HG02840 (cell line): Measurements from ENCODE around the gene AK5.
A peak's percentile ranks its signal among the peaks of the same experiment; 100 is the strongest.

Experiments used
- ATAC-seq: cut with Tn5 transposase; IDR thresholded peaks from one replicate; pipeline ENCODE4 v1.9.1; 2021; ENCODE audit warnings: mild to moderate bottlenecking, moderate library complexity, moderate number of reproducible peaks; ENCODE audit not compliant: unreplicated experiment, low FRiP score

AK5 gene

GRCh38 chr1:77533660-77534305 is 252.0 kb downstream of the AK5 start:
- no peak for ATAC-seq

- no peak for ATAC-seq
Measured at GRCh38 chr1:77534456-77534855, 252.6 kb downstream of the AK5 start.

GRCh38 chr1:77536813-77537212 is 255.0 kb downstream of the AK5 start:
- ATAC-seq: no peak

GRCh38 chr1:77538956-77539518 is 257.2 kb downstream of the AK5 start:
- peak; percentile 84 for ATAC-seq

GRCh38 chr1:77539519-77540142 is 257.8 kb downstream of the AK5 start:
- ATAC-seq: no peak

- no peak for ATAC-seq
Measured at GRCh38 chr1:77540501-77541161, 258.8 kb downstream of the AK5 start.

- no peak for ATAC-seq
Measured at GRCh38 chr1:77541162-77541545, 259.3 kb downstream of the AK5 start.

GRCh38 chr1:77542813-77543420 is 261.1 kb downstream of the AK5 start:
- ATAC-seq: no peak

GRCh38 chr1:77543822-77544448 is 262.1 kb downstream of the AK5 start:
- ATAC-seq: no peak

- ATAC-seq: no peak
Measured at GRCh38 chr1:77544845-77545244, 263.0 kb downstream of the AK5 start.

GRCh38 chr1:77545970-77546369 is 264.2 kb downstream of the AK5 start:
- ATAC-seq: no peak

GRCh38 chr1:77546890-77547289 is 265.1 kb downstream of the AK5 start:
- ATAC-seq: no peak

- no peak for ATAC-seq
Measured at GRCh38 chr1:77548285-77548684, 266.5 kb downstream of the AK5 start.

GRCh38 chr1:77550135-77550534 is 268.3 kb downstream of the AK5 start:
- ATAC-seq: no peak

- no peak for ATAC-seq
Measured at GRCh38 chr1:77552626-77553025, 270.8 kb downstream of the AK5 start.

- no peak for ATAC-seq
Measured at GRCh38 chr1:77553568-77554291, 271.9 kb downstream of the AK5 start.

- ATAC-seq: no peak
Measured at GRCh38 chr1:77556045-77556444, 274.2 kb downstream of the AK5 start.

GRCh38 chr1:77557053-77557452 is 275.2 kb downstream of the AK5 start:
- ATAC-seq: no peak

- no peak for ATAC-seq
Measured at GRCh38 chr1:77558591-77559164, 276.9 kb downstream of the AK5 start.

- no peak for ATAC-seq
Measured at GRCh38 chr1:77560741-77561140, 278.9 kb downstream of the AK5 start.
